ENCODE measurements around the gene CHST9. TPM values are rescaled to one million over a fixed set of nuclear protein-coding genes. Genes with fewer than 3 reads are reported as not detected.
"Not testable (repeated sequence)": the region's sequence is repeated elsewhere in the genome, so short reads cannot be mapped to it uniquely, and the experiment has no call there.

CHST9 gene
- polyA plus RNA-seq, 1 donor (not counting 4 experiments of a cell fraction or from before 2014, with no cell fraction given): 0.07 TPM

DNA sequence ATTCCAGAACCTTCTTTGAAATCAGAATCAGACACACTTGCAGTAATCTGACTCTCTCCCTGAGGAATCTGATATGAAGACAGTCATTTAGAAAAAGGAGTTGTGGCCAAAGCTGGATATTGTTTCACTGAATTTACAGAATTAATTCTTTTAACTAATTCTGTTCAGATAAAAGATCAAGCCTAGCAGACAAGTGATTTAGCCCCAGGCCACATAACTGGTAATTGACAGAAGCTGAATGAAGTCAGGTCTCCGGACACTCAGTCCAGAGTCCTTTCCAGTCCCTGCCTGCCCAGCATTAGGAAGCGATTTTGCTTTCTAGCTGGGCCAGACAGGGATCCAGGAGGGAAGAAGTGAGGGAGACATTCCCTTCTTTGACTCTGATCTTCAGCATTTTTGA is 208.9 kb downstream of the CHST9 start:
- dilution Hi-C loops (cut with MboI; ENCODE audit: extremely low pct_ligation_motif_present, low sequenced_read_pairs): no loop called here
- no peaks in the 10 kb centered on the region for H3K4me1 ChIP-seq (ENCODE audit: control insufficient read depth, extremely low read depth, insufficient read depth, low read length)
- no peaks in the 10 kb centered on the region for H3K9me1 ChIP-seq (ENCODE audit: control insufficient read depth, extremely low read depth, insufficient read depth, low read length)
- no peak overlapping the region for H3K4me2 ChIP-seq (ENCODE audit: control insufficient read depth, extremely low read depth, insufficient read depth, low read depth, low read length)
- FAIRE-seq (no peak), DNase-seq (ENCODE audit: low read depth, low spot score) (no peak)
- no peaks in the 10 kb centered on the region for H3K9me3 ChIP-seq (ENCODE audit: control insufficient read depth, low read depth, low read length)
- no peak overlapping the region for H3K9ac ChIP-seq (ENCODE audit: control insufficient read depth, extremely low read depth, insufficient read depth, low read length)
- H3K36me3 ChIP-seq (ENCODE audit: control insufficient read depth in 2 of 2, extremely low read depth in 1 of 2, insufficient read depth in 2 of 2, low read length in 2 of 2): no peaks in the 10 kb centered on the region
- no peaks in the 10 kb centered on the region for H3K27me3 ChIP-seq (ENCODE audit: control insufficient read depth, extremely low read depth, insufficient read depth, low read length)
- H2AFZ ChIP-seq (ENCODE audit: control insufficient read depth, low read length): no peak overlapping the region
- TF ChIP-seq, protein P1, sequence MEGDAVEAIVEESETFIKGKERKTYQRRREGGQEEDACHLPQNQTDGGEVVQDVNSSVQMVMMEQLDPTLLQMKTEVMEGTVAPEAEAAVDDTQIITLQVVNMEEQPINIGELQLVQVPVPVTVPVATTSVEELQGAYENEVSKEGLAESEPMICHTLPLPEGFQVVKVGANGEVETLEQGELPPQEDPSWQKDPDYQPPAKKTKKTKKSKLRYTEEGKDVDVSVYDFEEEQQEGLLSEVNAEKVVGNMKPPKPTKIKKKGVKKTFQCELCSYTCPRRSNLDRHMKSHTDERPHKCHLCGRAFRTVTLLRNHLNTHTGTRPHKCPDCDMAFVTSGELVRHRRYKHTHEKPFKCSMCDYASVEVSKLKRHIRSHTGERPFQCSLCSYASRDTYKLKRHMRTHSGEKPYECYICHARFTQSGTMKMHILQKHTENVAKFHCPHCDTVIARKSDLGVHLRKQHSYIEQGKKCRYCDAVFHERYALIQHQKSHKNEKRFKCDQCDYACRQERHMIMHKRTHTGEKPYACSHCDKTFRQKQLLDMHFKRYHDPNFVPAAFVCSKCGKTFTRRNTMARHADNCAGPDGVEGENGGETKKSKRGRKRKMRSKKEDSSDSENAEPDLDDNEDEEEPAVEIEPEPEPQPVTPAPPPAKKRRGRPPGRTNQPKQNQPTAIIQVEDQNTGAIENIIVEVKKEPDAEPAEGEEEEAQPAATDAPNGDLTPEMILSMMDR (optimal IDR thresholded peaks at IDR 0.05 in 1 of 3, IDR thresholded peaks at IDR 0.05 in 1 of 3, conservative IDR thresholded peaks at IDR 0.05 in 1 of 3; ENCODE audit: extremely low read depth in 1 of 3, insufficient read depth in 2 of 3, low read length in 3 of 3): no peak
- no peak for TF ChIP-seq EZH2 (IDR thresholded peaks at IDR 0.05; ENCODE audit: low read length)
- H3K4me3 ChIP-seq (ENCODE audit: control insufficient read depth in 2 of 3, extremely low read depth in 1 of 3, insufficient read depth in 2 of 3, low read depth in 1 of 3, low read length in 3 of 3): no peak overlapping the region
- H3K27ac ChIP-seq (ENCODE audit: control insufficient read depth, insufficient read depth, low read length): no peak overlapping the region
- H3K79me2 ChIP-seq (ENCODE audit: control insufficient read depth, insufficient read depth, low read length): no peaks in the 10 kb centered on the region
- no peaks in the 10 kb centered on the region for H4K20me1 ChIP-seq (ENCODE audit: control insufficient read depth, extremely low read depth, insufficient read depth, low read length)

DNA sequence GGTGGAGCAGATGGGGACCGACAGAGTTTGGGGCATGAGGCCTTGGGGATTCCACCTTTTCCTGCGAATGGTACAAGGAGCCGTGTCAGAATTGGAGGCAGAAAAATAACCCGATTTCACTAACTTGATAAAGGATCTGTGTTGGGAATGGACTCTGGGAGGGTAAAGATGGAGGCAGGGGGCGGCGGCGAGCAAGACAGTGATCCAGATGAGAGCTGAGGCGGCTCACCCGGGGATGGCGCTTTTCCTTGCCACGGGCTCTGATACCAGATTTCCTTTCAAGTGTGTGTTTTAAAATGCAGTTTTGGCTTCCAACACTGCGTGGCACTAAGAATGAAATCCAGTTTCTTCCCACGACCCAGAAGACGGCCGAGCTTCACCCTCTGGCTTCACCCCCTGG is 212.6 kb downstream of the CHST9 start:
- dilution Hi-C loops (cut with MboI; ENCODE audit: extremely low pct_ligation_motif_present, low sequenced_read_pairs); DNase-seq (ENCODE audit: low read depth, low spot score); H3K9me3 ChIP-seq (ENCODE audit: control insufficient read depth, low read depth, low read length); H3K4me2 ChIP-seq (ENCODE audit: control insufficient read depth, extremely low read depth, insufficient read depth, low read depth, low read length); H3K36me3 ChIP-seq (ENCODE audit: control insufficient read depth in 2 of 2, extremely low read depth in 1 of 2, insufficient read depth in 2 of 2, low read length in 2 of 2); H3K4me3 ChIP-seq (ENCODE audit: control insufficient read depth in 2 of 3, extremely low read depth in 1 of 3, insufficient read depth in 2 of 3, low read depth in 1 of 3, low read length in 3 of 3); H3K79me2 ChIP-seq (ENCODE audit: control insufficient read depth, insufficient read depth, low read length); H2AFZ ChIP-seq (ENCODE audit: control insufficient read depth, low read length); H3K9me1 ChIP-seq (ENCODE audit: control insufficient read depth, extremely low read depth, insufficient read depth, low read length); H3K27ac ChIP-seq (ENCODE audit: control insufficient read depth, insufficient read depth, low read length); H3K4me1 ChIP-seq (ENCODE audit: control insufficient read depth, extremely low read depth, insufficient read depth, low read length); FAIRE-seq; H3K9ac ChIP-seq (ENCODE audit: control insufficient read depth, extremely low read depth, insufficient read depth, low read length); H4K20me1 ChIP-seq (ENCODE audit: control insufficient read depth, extremely low read depth, insufficient read depth, low read length); H3K27me3 ChIP-seq (ENCODE audit: control insufficient read depth, extremely low read depth, insufficient read depth, low read length): not testable (repeated sequence)

DNA sequence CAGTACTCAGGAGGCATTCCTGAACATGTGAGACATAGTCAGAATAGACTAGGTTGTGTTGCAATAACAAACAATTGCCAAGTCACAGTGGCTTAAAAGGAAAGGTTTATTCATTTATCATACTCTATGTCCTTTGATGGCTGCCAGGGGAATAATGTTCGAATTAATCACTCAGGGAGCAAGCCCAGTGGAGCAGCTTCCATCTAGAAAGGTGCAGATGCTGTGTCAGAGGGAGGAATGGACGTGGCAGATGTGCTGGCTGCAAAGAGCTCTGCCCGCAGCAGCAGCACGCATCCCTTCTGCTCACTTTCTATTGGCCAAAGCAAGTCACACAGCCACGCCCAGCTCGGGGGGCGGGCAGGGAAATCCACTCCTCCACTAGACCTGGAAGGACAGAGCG is 213.7 kb downstream of the CHST9 start:
- Histone ChIP-seq H3K9me3 (ENCODE audit: control insufficient read depth, low read depth, low read length) (no peaks in the 10 kb centered on the region), H4K20me1 (ENCODE audit: control insufficient read depth, extremely low read depth, insufficient read depth, low read length) (no peaks in the 10 kb centered on the region), H3K9ac (ENCODE audit: control insufficient read depth, extremely low read depth, insufficient read depth, low read length) (no peak overlapping the region), H3K36me3 (ENCODE audit: control insufficient read depth in 2 of 2, extremely low read depth in 1 of 2, insufficient read depth in 2 of 2, low read length in 2 of 2) (no peaks in the 10 kb centered on the region), H3K4me1 (ENCODE audit: control insufficient read depth, extremely low read depth, insufficient read depth, low read length) (no peaks in the 10 kb centered on the region), H3K9me1 (ENCODE audit: control insufficient read depth, extremely low read depth, insufficient read depth, low read length) (no peaks in the 10 kb centered on the region), H3K79me2 (ENCODE audit: control insufficient read depth, insufficient read depth, low read length) (no peaks in the 10 kb centered on the region), H2AFZ (ENCODE audit: control insufficient read depth, low read length) (no peak overlapping the region), H3K4me3 (ENCODE audit: control insufficient read depth in 2 of 3, extremely low read depth in 1 of 3, insufficient read depth in 2 of 3, low read depth in 1 of 3, low read length in 3 of 3) (no peak overlapping the region), H3K27me3 (ENCODE audit: control insufficient read depth, extremely low read depth, insufficient read depth, low read length) (no peaks in the 10 kb centered on the region), H3K27ac (ENCODE audit: control insufficient read depth, insufficient read depth, low read length) (no peak overlapping the region), H3K4me2 (ENCODE audit: control insufficient read depth, extremely low read depth, insufficient read depth, low read depth, low read length) (no peak overlapping the region)
- dilution Hi-C loops (cut with MboI; ENCODE audit: extremely low pct_ligation_motif_present, low sequenced_read_pairs): no loop called here
- no peak for FAIRE-seq
- no peak for DNase-seq (ENCODE audit: low read depth, low spot score)
- TF ChIP-seq EZH2 (IDR thresholded peaks at IDR 0.05; ENCODE audit: low read length): no peak
- TF ChIP-seq, protein P1 (optimal IDR thresholded peaks at IDR 0.05 in 1 of 3, IDR thresholded peaks at IDR 0.05 in 1 of 3, conservative IDR thresholded peaks at IDR 0.05 in 1 of 3; ENCODE audit: extremely low read depth in 1 of 3, insufficient read depth in 2 of 3, low read length in 3 of 3): no peak

Data from keratinocyte (primary cell).